Skeletal muscle tissue (tissue), 4 donors: ENCODE data around the gene MUC2. TPM values are rescaled to one million over a fixed set of nuclear protein-coding genes. Genes with fewer than 3 reads are reported as not detected.
"Not testable (repeated sequence)": the region's sequence is repeated elsewhere in the genome, so short reads cannot be mapped to it uniquely, and the experiment has no call there.

Experiments
- H3K27ac ChIP-seq: one replicate; pipeline ENCODE4 v1.7.0; 2013; ENCODE audit warnings: mild to moderate bottlenecking, low read depth, low read length, inconsistent platforms
- H3K27me3 ChIP-seq, 3 donors: one replicate each; pipeline ENCODE4 v1.7.0; 2013; ENCODE audit warnings: low read length in 3 of 3; ENCODE audit not compliant: control insufficient read depth in 3 of 3, insufficient read depth in 3 of 3
- H3K36me3 ChIP-seq, 3 donors: one replicate each; pipeline ENCODE4 v1.7.0; 2013; ENCODE audit warnings: low read length in 3 of 3; ENCODE audit not compliant: control insufficient read depth in 3 of 3, insufficient read depth in 3 of 3
- H3K4me1 ChIP-seq, 3 donors: one replicate each; pipeline ENCODE4 v1.7.0; 2013; ENCODE audit warnings: low read length in 3 of 3, mild to moderate bottlenecking in 3 of 3; ENCODE audit not compliant: control insufficient read depth in 3 of 3, insufficient read depth in 3 of 3
- H3K4me3 ChIP-seq, 3 donors: one replicate each; pipeline ENCODE4 v1.7.0; 2013; ENCODE audit warnings: low read length in 3 of 3
- H3K9ac ChIP-seq, 3 donors: one replicate each; pipeline ENCODE4 v1.7.0; 2013; ENCODE audit warnings: low read length in 3 of 3, mild to moderate bottlenecking in 3 of 3, moderate library complexity in 2 of 3, low read depth in 1 of 3
- H3K9me3 ChIP-seq, 3 donors: one replicate each; pipeline ENCODE4 v1.7.0; 2013; ENCODE audit warnings: low read length in 3 of 3; ENCODE audit not compliant: control insufficient read depth in 3 of 3
- total RNA-seq: library from RNA; depleted of rRNA; stranded (reverse); fragments of >200 nt; gene quantifications from one replicate; pipeline ENCODE4 v1.2.3, GENCODE V29; 2014
- donor health status: Osteomylitis.

The MUC2 gene
- total RNA-seq, 1 donor from 2014 or later = not detected

GRCh38 chr11:1107316-1108245 lies 32.9 kb downstream of the MUC2 start:
- H3K9me3 ChIP-seq = no peaks in the 10 kb centered on the region
- H3K27me3 ChIP-seq = peaks cover 19 to 52% (median 32%) of the 10 kb centered on the region in 3 donors
- H3K9ac ChIP-seq = no peak overlapping the region
- no peak overlapping the region for H3K4me3 ChIP-seq
- H3K4me1 ChIP-seq = no peaks in the 10 kb centered on the region
- no peaks in the 10 kb centered on the region for H3K36me3 ChIP-seq
- H3K27ac ChIP-seq = no peak overlapping the region

DNA sequence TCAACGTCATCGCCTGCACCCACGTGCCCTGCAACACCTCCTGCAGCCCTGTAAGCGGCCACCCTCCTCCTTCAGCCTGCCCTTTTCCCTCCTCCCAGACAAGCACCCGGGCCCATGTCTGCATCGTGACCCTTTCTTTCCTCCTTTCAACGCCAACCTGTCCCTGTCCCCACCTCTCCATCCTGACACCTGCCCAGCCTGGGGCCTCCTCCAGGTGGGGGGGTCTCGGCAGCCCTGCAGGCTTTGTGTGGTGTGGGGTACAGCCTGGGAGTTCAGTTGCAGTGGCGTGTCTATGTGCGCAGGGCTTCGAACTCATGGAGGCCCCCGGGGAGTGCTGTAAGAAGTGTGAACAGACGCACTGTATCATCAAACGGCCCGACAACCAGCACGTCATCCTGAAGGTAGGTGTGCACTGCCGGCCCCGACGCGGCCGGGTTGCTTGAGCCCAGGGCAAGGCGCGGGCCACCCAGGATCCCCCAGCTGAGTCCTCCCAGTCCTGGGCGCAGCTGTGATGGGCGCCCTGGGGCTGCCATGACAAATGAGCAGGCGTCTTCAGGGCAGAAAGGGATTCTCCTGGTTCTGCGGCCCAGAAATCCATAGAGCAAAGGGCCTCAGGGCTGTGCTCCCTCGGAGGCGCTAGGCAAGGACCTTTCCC lies 33.7 kb downstream of the MUC2 start:
- Histone ChIP-seq H3K4me3 (no peak overlapping the region), H3K36me3 (no peaks in the 10 kb centered on the region), H3K27me3 (peaks cover 18 to 46% (median 32%) of the 10 kb centered on the region in 3 donors), H3K27ac (no peak overlapping the region), H3K4me1 (no peaks in the 10 kb centered on the region), H3K9me3 (no peaks in the 10 kb centered on the region), H3K9ac (no peak overlapping the region)

- Histone ChIP-seq H3K9me3 (no peaks in the 10 kb centered on the region), H3K4me1 (no peaks in the 10 kb centered on the region), H3K4me3 (no peak overlapping the region), H3K36me3 (no peaks in the 10 kb centered on the region), H3K27ac (no peak overlapping the region), H3K27me3 (peaks cover 18 to 42% (median 30%) of the 10 kb centered on the region in 3 donors), H3K9ac (no peak overlapping the region)
These were observed 34.6 kb downstream of the MUC2 start for GRCh38 chr11:1109101-1109917.

GRCh38 chr11:1109918-1110705 lies 35.4 kb downstream of the MUC2 start:
- H3K9me3 ChIP-seq = no peaks in the 10 kb centered on the region
- no peak overlapping the region for H3K4me3 ChIP-seq
- peaks cover 18 to 37% (median 30%) of the 10 kb centered on the region in 3 donors for H3K27me3 ChIP-seq
- no peaks in the 10 kb centered on the region for H3K36me3 ChIP-seq
- no peak overlapping the region for H3K9ac ChIP-seq
- no peak overlapping the region for H3K27ac ChIP-seq
- no peaks in the 10 kb centered on the region for H3K4me1 ChIP-seq

DNA sequence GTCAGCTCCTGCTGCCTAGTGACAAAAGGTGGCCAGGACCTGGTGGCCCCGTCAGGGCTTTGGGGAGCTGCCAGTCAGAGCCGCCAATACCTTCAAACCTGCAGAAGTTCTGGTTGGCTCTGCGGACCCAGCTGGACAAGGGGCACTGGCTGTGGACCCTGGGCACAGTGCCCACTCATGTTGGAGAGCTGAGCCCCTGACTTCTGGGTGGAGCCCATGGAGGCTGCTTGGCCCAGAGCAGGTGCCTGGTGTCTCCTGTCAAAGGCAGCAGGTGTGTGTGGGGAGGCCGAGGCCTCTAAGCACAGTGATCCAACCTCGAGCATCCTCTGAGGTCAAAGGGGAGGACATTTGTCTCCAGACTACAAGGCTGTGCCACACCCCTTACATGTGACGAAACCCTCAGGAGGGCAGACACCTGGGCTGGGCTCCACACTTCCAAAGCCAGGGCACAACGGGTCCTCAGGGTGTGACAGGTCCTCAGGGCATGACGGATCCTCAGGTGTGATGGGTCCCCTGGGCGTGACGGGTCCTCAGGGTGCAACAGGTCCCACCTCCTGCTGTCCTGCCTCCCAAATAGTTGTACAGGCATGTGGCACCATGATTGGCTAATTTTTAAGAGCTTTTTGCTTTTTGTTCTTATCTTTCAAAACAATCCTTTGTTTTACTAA lies 37.0 kb downstream of the MUC2 start:
- Histone ChIP-seq H3K9me3 (no peaks in the 10 kb centered on the region), H3K27me3 (peaks cover 18 to 35% (median 30%) of the 10 kb centered on the region in 3 donors), H3K27ac (no peak overlapping the region), H3K36me3 (no peaks in the 10 kb centered on the region), H3K9ac (no peak overlapping the region), H3K4me1 (no peaks in the 10 kb centered on the region), H3K4me3 (no peak overlapping the region)

DNA sequence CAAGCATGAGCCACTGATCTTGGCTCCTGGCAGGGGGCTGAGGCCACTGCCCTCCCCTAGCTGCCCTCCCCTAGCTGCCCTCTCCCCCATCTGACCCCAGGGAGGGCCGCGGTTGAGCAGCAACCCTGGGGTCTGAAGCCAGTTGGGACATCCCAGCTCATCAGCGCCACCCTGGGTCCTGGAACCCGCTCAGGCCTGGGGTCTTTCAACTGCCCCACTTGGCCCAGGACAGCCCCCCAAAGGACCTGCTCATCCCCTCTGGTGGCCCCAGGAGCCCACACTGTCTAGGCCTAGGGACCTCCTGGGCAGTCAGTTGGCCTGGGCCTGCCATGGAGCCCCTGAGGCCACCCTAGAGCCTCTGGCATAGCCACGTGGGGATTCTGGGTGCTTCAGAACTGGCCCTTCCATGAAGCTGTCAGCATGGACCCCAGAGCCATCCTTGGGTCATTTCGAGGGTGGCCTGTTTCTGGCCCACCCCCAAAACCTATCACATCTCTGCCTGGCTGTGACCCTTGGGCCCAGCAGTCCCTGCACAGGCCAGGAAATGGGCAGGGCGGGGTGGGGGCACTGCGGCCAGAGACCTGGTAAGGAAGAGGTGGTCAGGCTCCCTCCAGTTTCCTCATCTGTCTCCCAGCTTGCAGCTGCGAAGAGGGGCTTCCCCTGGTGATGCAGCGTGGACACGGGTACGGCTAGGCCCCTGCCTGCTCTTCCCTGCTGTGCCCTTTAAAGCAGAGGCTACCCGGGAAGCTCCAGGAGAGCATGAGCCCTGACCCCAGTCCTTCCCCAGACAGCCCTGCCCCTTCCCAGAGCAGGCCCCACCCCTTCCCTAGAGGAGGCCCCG lies 37.9 kb downstream of the MUC2 start:
- Histone ChIP-seq H3K9me3 (no peaks in the 10 kb centered on the region), H3K27me3 (peaks cover 13 to 30% (median 26%) of the 10 kb centered on the region in 3 donors)

GRCh38 chr11:1113405-1114201 lies 38.9 kb downstream of the MUC2 start:
- Histone ChIP-seq H3K4me3 (no peak overlapping the region), H3K4me1 (no peaks in the 10 kb centered on the region), H3K36me3 (no peaks in the 10 kb centered on the region), H3K27ac (no peak overlapping the region), H3K9ac (no peak overlapping the region), H3K27me3 (peaks cover 8 to 20% (median 18%) of the 10 kb centered on the region in 3 donors), H3K9me3 (no peaks in the 10 kb centered on the region)

More for the DNA sequence above, 37.9 kb downstream of the MUC2 start:
- H3K4me3 ChIP-seq = no peak overlapping the region
- no peaks in the 10 kb centered on the region for H3K36me3 ChIP-seq
- no peak overlapping the region for H3K27ac ChIP-seq
- H3K9ac ChIP-seq = no peak overlapping the region
- no peaks in the 10 kb centered on the region for H3K4me1 ChIP-seq

DNA sequence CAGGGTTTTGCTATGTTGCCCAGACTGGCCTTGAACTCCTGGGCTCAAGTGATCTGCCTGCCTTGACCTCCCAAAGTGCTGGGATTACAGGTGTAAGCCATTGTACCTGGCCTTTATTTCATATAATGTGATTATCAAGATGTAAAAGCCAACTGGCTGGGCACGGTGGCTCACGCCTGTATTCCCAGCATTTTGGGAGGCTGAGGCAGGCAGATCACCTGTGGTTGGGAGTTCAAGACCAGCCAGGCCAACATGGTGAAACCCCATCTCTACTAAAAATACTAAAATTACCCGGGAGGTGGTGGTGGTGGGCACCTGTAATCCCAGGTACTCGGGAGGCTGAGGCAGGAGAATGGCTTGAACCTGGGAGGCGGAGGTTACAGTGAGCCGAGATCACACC lies 40.6 kb downstream of the MUC2 start:
- H3K27me3 ChIP-seq = peaks cover 4 to 25% (median 22%) of the 10 kb centered on the region in 3 donors
- H3K4me1 ChIP-seq, H3K4me3 ChIP-seq, H3K36me3 ChIP-seq, H3K9me3 ChIP-seq, H3K9ac ChIP-seq, H3K27ac ChIP-seq: not testable (repeated sequence)
